NCI-H2196 (cell line): ENCODE measurements around the gene NOCT.

Experiments
- DNase-seq: peaks from one replicate; lab custom pipeline; 2025; ENCODE audit not compliant: unreplicated experiment; lab: John Stamatoyannopoulos, UW

NOCT gene

DNA sequence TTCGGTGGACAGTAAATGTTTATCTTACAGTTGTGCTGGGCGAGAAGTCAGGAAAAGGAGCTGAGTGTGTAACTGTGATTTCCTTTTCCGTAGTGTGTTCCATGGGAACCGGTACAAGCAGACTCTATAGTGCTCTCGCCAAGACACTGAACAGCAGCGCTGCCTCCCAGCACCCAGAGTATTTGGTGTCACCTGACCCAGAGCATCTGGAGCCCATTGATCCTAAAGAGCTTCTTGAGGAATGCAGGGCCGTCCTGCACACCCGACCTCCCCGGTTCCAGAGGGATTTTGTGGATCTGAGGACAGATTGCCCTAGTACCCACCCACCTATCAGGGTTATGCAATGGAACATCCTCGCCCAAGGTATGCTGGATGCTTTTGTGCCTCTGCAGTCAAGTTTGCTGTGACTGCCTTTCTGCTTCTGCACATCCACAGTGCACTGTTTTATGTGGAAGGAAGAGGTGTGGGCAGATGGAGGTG is 27.4 kb downstream of the NOCT start:
- DNase-seq: no peak

DNA sequence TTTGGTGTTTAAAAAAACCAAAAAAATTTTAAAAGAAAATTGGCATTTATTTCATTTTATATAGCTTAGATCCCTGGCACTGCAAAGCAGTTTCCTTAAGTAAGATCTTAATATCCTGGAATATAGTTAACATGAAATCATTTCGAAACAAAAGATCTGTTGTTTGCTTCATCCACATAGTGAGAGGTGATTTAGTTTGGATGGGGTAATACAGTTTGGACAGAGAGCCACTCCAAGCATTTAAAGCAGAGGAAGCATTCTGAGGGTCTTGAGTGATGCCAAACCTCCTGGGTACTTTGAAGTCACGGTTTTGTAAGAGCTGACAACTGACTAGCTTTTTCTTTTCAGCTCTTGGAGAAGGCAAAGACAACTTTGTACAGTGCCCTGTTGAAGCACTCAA is 28.7 kb downstream of the NOCT start:
- DNase-seq: no peak

DNA sequence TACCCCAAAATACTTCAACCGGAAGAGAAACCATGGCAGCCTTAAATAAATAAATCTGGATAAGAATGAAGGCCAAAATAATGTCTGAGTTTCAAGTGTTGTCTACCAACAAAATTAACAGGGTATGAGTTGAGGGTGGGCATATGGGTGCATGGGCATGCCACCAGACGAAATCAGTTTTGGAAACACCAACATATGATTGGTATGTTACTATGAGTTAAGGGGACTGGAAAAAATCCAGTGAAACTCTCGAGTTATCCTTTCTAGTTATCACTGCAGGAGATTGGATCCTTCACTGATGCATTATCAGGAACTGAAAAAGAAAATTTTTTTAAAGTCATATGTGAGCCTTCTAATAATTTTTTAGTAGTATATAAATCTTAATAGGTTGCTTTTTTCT is 32.4 kb downstream of the NOCT start:
- DNase-seq: no peak

DNA sequence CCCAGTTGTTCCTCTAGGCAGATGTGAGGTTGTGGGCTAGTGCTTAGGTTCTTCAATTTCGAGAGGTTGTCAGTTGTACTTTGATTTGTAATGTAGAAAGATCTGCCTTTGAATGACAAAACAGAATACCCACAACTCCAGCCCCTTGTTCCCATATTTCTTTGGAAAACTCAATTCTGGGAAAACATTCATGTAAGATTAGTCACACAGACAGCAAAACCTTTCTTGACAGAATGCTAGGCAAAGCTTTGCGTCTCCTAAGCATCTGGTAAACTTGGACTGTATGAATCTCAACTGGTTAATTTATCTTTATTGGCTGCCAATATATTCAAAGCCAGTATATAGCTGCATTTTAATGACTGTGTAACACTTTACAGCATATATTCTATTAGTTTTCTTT is 34.9 kb downstream of the NOCT start:
- DNase-seq: no peak

DNA sequence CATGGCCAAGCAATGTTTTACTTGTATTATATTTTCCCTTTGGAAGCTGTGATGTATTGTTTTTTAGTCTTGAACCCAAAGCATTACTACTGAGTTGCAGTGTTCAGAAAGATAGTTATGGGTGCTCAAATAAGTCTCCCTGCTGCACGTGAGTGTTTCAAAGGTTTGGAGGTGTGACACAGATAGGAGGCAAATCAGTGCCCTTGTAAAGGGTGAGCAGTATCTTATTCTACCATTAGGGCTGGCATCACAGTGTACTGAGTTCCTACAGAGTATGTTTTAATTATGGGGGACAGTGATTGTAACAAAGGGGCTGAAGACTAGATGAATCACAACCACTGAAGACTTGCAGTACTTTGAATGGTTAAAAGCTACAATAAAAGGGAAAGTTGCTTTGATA is 38.3 kb downstream of the NOCT start:
- DNase-seq: no peak

DNA sequence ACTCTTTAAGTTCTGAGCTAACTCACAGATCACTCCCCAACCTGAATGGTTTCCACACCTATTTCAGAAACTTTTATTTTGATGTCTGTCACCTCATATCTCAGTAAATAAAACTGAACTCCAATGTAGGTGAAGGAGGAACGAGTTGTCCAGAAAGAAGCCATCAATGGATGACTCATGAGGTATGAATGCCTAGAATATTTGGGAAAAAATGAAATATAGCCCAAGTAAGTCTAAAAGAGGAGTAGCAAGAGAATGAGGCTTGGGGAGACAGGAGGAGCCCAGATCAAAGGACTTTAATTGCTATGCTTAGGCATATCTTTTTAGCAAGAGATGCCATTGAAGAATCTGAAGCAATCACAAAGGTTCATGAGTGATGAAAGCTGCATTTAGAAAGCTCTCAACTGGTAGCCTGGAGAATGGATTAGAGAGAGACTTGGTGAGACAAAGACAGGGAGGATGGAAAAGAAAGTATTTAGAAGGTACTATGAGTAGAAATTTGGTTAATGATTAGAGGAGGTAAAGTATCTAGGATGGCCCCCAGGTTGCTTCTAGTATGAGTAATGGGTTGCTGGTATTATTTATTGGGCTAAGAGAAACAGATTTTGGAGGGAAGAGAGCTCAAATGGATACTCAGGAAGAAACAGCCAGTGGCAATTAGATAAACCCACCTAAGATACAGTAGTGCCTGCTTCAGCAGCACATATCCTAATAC is 39.4 kb downstream of the NOCT start:
- no peak for DNase-seq

DNA sequence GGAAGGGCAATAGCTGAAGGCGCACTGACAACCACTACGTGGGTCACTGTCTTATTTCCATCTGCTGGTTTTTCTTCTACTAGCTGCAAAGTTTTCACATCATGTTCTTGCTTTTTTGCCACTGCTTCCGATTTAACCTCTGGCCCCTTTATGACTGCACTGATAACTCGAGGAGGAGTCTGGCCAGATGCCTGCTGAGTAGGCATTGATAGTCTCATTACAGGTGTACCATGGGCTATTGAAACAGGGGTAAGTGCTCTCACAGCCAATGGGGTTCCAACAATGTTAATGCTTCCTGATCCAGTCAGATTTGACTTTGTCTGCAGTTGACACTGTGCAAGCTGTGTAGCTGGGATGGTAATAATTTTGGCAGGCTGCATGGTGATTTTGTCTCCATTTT is 43.4 kb downstream of the NOCT start:
- DNase-seq: peak; percentile 17

DNA sequence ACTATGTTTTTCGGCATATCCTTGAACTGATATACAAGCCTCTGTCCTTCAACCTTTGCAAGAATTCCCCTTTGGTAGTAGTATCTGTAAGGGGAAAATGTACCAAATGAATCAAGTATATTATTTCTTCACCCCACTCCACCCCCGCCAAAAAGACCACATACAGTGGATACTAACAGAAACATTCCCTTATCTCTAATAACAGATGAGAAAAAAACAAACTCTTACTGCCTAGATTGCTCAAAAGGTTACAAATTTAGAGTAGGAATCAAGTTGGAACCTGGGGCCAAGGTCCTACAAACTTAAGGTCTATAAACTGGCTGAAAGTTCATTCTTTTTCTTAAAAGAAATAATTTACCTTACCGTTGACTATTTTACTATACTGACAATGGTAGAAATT is 45.0 kb downstream of the NOCT start:
- no peak for DNase-seq

DNA sequence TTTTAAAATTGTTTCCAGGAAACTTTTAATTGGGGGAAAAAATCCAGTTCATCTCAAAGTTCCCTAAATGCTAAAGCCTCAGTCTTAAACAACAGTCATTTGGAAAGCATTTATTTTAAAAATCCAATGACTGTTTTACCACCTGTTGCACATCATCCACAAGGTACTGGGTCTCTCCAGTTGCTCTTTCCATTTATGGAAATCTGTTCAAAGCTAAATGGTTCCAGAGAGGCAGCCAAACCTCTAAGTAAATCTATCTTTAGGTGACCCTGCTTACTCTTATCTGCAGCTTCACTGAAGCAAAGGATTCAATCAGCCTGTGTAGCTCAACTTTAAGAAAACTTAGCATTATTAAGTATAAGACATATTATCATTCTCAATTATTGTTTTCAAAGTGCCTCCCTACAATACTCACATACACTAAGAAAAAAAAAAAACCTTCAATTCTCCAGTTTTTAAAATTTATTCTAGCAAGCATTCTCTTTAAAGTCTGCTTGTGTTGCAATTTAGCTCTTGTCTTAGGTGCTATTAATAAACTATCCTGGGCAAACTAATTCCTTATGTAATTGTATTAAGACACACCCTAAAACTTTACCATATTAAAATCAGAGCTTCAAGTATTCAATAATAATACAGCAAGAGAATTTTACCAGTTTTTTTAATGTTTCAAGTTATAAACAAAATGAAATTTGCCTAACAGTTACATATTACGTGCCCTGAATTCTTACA is 60.6 kb downstream of the NOCT start:
- DNase-seq: no peak

DNA sequence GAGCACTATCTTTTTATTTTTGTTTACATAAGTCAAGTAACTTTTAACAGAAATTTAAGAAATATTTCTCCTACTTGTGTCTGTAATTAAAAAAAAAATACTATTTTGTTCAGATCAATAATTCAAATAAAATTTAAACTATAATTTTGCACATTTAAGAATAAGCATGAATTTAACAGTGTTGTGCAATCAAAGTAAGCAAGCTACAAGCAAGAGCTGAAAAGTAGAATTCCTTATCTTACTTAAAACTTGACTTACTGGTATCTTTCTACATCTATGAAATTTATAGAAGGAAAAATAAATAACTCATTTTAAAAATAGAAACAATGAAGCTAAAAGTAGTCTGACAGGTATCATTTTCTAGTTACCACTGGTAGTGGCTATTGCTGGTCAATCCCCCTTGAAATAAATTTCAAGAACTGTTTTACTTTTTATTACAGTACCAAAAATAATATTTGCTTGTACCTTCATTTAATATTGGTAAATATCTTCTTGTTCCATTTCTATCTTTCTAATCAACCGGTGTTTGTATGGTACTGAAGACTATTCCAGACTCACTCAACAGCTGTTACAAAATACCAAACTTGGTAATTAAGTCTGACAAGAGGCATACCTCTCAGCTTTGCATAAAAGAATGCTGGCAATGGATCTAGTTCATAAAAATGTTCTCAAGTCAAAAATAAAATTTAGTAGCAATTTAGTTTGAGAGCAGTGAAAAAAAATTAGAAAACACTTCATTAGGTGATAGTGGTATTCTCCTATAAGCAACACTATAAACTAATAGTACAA is 62.2 kb downstream of the NOCT start:
- DNase-seq: no peak

DNA sequence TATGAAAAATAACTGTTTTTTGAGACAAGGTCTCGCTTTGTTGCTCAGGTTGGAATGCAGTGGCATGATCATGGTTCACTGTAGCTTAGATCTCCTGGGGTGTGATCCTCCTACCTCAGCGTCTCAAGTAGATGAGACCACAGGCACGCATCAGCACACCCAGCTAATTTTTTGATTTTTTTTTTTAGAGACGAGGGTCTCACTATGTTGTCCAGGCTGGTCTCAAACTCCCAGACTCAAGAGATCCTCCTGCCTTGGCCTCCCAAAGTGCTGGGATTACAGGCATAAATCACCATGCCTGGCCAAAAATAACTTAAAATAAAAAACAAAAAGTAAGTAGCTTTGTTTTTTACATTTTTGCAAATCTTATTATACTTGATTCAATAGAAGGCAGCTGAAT is 63.3 kb downstream of the NOCT start:
- DNase-seq: no peak

DNA sequence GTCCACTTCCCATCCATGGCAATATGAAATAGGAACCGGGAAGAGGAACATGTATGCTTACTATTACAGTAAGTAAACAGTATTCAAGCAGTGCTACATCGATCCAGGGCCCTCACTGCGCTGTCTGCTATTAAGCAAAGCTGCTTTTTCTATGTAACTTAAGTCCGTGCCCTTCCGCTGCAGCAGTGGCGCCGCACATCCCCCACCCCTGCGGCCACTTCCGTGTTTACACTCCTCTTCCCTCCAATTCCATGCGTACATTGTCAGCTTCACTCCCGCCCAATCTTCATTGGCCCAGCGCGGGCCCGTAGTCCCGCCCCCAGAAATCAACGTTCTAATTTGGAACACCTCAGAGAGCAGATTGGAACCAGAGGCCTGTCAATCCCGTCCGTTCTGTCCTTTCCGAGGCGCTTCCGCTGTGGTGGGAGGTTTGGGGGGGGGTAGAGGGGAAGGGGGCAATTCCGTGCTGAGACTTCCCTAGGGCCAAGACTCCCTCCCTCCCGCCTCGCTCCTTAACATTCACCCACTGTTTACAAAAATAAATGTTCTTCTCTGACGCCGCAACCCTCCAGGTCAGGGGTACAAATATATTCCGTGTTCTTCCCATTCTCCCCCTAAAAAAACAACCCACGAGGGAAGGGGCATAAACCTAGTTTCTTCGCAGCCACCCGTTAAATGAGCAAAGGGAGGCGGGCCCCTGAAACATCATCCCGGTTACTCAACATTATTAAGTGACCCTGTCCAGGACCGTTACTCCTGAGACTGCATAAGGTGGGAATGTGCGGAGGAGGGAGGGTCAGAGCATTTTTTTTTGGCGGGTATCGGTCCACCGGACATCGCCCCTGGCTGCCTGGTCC is 67.4 kb downstream of the NOCT start:
- DNase-seq: peak; percentile 86

DNA sequence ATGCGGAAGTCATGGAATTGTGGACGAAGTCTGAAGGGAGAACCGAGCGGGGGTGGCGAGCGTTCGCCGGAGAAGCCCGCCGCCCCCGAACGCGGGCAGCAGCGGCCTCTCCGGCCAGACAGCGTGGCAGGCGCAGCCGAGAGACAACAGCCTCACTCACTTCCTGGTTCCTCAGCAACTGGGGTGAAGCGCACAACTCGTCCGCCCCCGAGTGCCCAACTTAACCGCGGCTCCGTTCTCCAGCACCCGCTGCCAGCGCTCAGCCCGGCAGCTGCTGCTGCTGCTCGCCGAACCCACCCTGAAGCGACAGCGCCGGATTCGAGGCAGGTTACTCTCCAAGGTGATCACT is 68.0 kb downstream of the NOCT start:
- DNase-seq: peak; percentile 18

DNA sequence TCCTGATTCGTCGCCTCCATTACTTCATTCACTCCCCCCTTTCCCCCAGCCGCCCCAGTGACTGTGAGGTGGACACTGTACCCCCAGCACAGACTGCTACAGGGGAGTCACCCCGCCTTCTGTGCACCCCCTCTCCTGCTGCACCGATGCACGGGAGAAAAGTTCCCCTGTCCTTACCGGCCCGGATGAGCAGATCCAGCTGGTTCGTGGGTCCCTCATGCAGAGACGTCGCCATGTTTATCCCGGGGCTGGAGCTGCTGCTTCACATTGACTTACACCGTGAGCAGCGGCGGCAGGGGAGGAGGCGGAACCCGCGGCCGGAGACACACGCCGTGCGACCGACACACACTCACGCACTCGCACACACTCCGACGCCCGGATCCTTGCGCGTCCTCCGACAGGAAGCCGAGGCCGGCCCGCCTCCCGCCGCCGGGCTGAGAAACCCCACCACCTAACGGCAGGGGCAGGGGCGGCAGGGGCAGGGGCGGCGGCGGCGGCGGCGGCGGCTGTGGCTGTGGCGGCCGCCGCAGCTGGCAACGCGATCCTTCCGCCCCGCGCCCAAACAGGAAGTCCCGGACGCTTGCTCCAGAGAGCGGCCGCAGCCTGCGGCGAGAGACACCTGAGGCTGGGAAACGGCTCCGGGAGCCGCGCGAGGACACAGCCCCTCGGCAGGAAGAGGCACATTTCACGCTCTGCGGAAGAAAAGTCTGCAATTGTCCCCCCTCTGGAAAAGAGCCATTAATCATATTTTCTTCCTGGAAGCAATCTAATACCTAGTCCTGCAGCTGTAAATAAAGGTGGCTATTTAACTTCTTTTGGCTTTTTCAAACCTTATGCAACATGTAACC is 68.6 kb downstream of the NOCT start:
- DNase-seq: peak; percentile 74

DNA sequence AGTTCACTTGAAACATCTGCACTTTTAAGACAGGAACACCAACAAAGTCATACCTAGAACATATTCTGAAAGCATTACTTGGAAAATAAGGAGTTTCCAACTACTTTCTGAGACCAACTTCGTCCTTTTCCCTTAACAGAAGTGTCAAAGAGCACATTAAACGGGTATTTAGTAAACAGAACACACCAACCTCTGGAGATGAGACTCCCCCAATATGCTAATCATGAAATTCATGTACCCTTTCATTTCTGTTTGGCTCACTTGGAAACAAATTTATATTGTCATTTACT is 69.2 kb downstream of the NOCT start:
- no peak for DNase-seq

DNA sequence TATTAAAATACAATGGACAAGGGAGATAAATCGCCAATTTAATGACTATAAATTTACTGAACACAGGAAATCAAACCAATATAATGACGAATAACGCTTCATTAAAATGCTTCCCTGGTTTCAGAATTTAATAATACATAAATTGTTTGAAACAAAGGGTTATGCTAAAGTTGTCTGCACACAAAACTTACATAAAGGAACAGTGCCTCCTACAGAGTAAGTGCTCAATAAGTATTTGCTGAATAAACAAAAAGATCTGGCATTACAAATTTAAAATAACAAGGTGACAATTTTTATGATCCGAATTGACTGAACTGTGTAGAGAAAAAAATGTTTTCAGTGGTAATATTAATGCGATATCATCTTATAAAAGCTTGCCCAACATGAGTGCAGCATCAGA is 69.6 kb downstream of the NOCT start:
- DNase-seq: no peak

DNA sequence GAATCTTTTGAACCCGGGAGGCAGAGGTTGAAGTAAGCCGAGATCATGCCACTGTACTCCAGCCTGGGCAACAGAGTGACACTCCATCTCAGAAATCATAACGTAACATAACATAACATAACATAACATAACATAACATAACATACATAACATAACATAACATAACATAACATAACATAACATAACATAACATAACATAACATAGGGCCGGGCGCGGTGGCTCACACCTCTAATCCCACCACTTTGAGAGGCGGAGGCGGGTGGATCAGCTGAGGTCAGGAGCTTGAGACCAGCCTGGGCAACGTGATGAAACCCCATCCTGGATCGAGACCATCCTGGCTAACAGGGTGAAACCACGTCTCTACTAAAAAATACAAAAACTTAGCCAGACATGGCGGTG is 76.7 kb downstream of the NOCT start:
- no peak for DNase-seq
